Stomach (tissue), 4 donors: Measurements from ENCODE around the gene RGSL1.

Experiments
- CTCF ChIP-seq, 7 experiments: fragments of 450-650 bp in 4 of 7; fragments of 200-600 bp in 3 of 7; sonication (generic) in 3 of 7; IDR thresholded peaks; one replicate each; pipeline ENCODE4 v1.5.1; 2016 to 2019; ENCODE audit warnings: antibody characterized with exemption in 7 of 7, control low read depth in 2 of 7, mild to moderate bottlenecking in 1 of 7
- EP300 ChIP-seq: sonication (generic); formaldehyde crosslinking; IDR thresholded peaks from one replicate; pipeline ENCODE4 v1.6.1; 2017; ENCODE audit warnings: antibody characterized with exemption

DNA sequence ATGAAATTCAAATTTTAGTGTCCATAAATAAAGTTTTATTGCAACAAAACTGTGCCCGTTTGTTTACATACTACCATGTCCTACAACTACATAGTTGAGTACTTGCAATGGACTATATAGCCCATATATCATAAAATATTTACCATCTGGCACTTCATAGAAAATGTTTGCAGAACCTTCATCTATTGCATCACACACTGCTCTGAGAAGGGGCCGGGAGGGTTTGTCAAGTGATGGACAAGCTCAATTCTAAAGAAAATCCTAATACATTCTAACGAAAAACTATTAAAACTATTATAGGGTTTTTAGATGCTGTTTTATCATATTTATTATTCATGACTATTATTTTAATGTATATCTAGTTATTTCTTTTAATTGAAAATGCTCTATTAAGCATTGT lies 35.9 kb downstream of the RGSL1 start:
- TF ChIP-seq CTCF (IDR thresholded peaks at IDR 0.05) (no peak), EP300 (no peak)
